ENCODE measurements around the gene SCFD2.

- TF ChIP-seq CTCF (IDR thresholded peaks at IDR 0.05 in 2 of 3, conservative IDR thresholded peaks at IDR 0.05 in 1 of 3; ENCODE audit: control insufficient read depth in 2 of 3, extremely low read depth in 1 of 3, insufficient read depth in 1 of 3, low read depth in 3 of 3, low read length in 3 of 3) (no peak), POLR2A (IDR thresholded peaks at IDR 0.05; ENCODE audit: low read depth, low read length) (no peak), PBX3 (IDR thresholded peaks at IDR 0.05; ENCODE audit: insufficient replicate concordance, low read depth, low read length) (no peak), ATF7 (IDR thresholded peaks at IDR 0.05; ENCODE audit: low read depth) (no peak), EZH2 (IDR thresholded peaks at IDR 0.05; ENCODE audit: borderline replicate concordance, control insufficient read depth, low read depth, low read length) (no peak), JUNB (IDR thresholded peaks at IDR 0.05) (no peak), ELK1 (IDR thresholded peaks at IDR 0.05; ENCODE audit: low read depth, low read length) (no peak), NFIC (IDR thresholded peaks at IDR 0.05; ENCODE audit: low read depth, low read length) (no peak), NKRF (conservative IDR thresholded peaks at IDR 0.05) (no peak), BHLHE40 (IDR thresholded peaks at IDR 0.05; ENCODE audit: borderline replicate concordance in 1 of 2, low read depth in 2 of 2, low read length in 1 of 2) (no peak), SP1 (IDR thresholded peaks at IDR 0.05; ENCODE audit: low read depth, low read length) (no peak)
These were observed 176.8 kb downstream of the SCFD2 start for GRCh38 chr4:53189011-53189410.
